Liver (tissue), 9 donors: ENCODE results near the gene TIMP3. TPM values are rescaled to one million over a fixed set of nuclear protein-coding genes. Genes with fewer than 3 reads are reported as not detected.

Experiments
- DNase-seq: peaks from one replicate; pipeline ENCODE4 v3.0.0-alpha.2; 2017; ENCODE audit warnings: low spot score
- H3K27ac ChIP-seq, 2 donors: one replicate each; pipeline ENCODE4 v1.7.0; 2013; ENCODE audit warnings: inconsistent platforms in 2 of 2, low read length in 2 of 2, control low read depth in 1 of 2, low read depth in 1 of 2, mild to moderate bottlenecking in 1 of 2
- H3K27me3 ChIP-seq, 4 donors: one replicate each; pipeline versions ENCODE4 v1.6.1 to v1.7.0; 2013; ENCODE audit warnings: low read length in 3 of 4, inconsistent platforms in 1 of 4, mild to moderate bottlenecking in 1 of 4, moderate library complexity in 1 of 4; ENCODE audit not compliant: control insufficient read depth in 4 of 4, insufficient read depth in 4 of 4
- H3K36me3 ChIP-seq, 4 donors: one replicate each; pipeline versions ENCODE4 v1.6.1 to v1.7.0; 2013; ENCODE audit warnings: low read length in 3 of 4, mild to moderate bottlenecking in 3 of 4, low read depth in 1 of 4, moderate library complexity in 1 of 4; ENCODE audit not compliant: control insufficient read depth in 4 of 4, insufficient read depth in 3 of 4
- H3K4me1 ChIP-seq, 4 donors: one replicate each; pipeline versions ENCODE4 v1.6.1 to v1.7.0; 2013; ENCODE audit warnings: low read length in 3 of 4, mild to moderate bottlenecking in 3 of 4, moderate library complexity in 1 of 4; ENCODE audit not compliant: control insufficient read depth in 4 of 4, insufficient read depth in 4 of 4
- H3K4me3 ChIP-seq, 3 donors: one replicate each; pipeline versions ENCODE4 v1.6.1 to v1.7.0; 2013; ENCODE audit warnings: low read length in 3 of 3, control low read depth in 1 of 3, low read depth in 1 of 3, mild to moderate bottlenecking in 1 of 3
- H3K9ac ChIP-seq, 2 donors: one replicate each; pipeline ENCODE4 v1.7.0; 2013; ENCODE audit warnings: low read length in 2 of 2, mild to moderate bottlenecking in 2 of 2, moderate library complexity in 2 of 2, control low read depth in 1 of 2, low read depth in 1 of 2
- H3K9me3 ChIP-seq, 4 donors: one replicate each; pipeline versions ENCODE4 v1.6.1 to v1.7.0; 2013; ENCODE audit warnings: low read length in 3 of 4; ENCODE audit not compliant: control insufficient read depth in 4 of 4
- ATF3 ChIP-seq: IDR thresholded peaks from 2 replicates; pipeline ENCODE4 v1.6.1; 2016; ENCODE audit warnings: antibody characterized with exemption
- CTCF ChIP-seq: fragments of 150-350 bp; IDR thresholded peaks from 2 replicates; pipeline ENCODE4 v1.5.1; 2017; ENCODE audit warnings: improper control_type of control experiment, low read depth, low read length; ENCODE audit not compliant: missing input control
- EGR1 ChIP-seq, 2 donors: IDR thresholded peaks; 2 replicates each; pipeline ENCODE4 v1.6.1; 2016 to 2018; ENCODE audit warnings: antibody characterized with exemption in 2 of 2, low read depth in 2 of 2
- FOXA1 ChIP-seq: IDR thresholded peaks from 2 replicates; pipeline ENCODE4 v1.6.1; 2016; ENCODE audit warnings: antibody characterized with exemption
- FOXA2 ChIP-seq: IDR thresholded peaks from 2 replicates; pipeline ENCODE4 v1.6.1; 2016; ENCODE audit warnings: antibody characterized with exemption
- GABPA ChIP-seq, 2 donors: IDR thresholded peaks in 1 of 2; conservative IDR thresholded peaks in 1 of 2; 2 replicates each; pipeline ENCODE4 v1.6.1; 2016; ENCODE audit warnings: antibody characterized with exemption in 2 of 2, mild to moderate bottlenecking in 1 of 2, moderate library complexity in 1 of 2
- HNF4G ChIP-seq: IDR thresholded peaks from 2 replicates; pipeline ENCODE4 v1.6.1; 2016; ENCODE audit warnings: antibody characterized with exemption
- JUND ChIP-seq, 2 donors: IDR thresholded peaks; 2 replicates each; pipeline ENCODE4 v1.6.1; 2016; ENCODE audit warnings: antibody characterized with exemption in 2 of 2
- MAX ChIP-seq: IDR thresholded peaks from 2 replicates; pipeline ENCODE4 v1.6.1; 2016; ENCODE audit warnings: antibody characterized with exemption
- RAD21 ChIP-seq, 2 donors: IDR thresholded peaks; 2 replicates each; pipeline ENCODE4 v1.6.1; 2016; ENCODE audit warnings: antibody characterized with exemption in 2 of 2, mild to moderate bottlenecking in 2 of 2
- REST ChIP-seq: IDR thresholded peaks from 2 replicates; pipeline ENCODE4 v1.6.1; 2016; ENCODE audit warnings: antibody characterized with exemption, mild to moderate bottlenecking
- RXRA ChIP-seq, 2 donors: IDR thresholded peaks; 2 replicates each; pipeline ENCODE4 v1.6.1; 2017 to 2018; ENCODE audit warnings: antibody characterized with exemption in 2 of 2, mild to moderate bottlenecking in 1 of 2
- SP1 ChIP-seq: IDR thresholded peaks from 2 replicates; pipeline ENCODE4 v1.6.1; 2018; ENCODE audit warnings: antibody characterized with exemption, mild to moderate bottlenecking
- TAF1 ChIP-seq: conservative IDR thresholded peaks from 2 replicates; pipeline ENCODE4 v1.6.1; 2016; ENCODE audit warnings: antibody characterized with exemption, mild to moderate bottlenecking
- YY1 ChIP-seq: IDR thresholded peaks from 2 replicates; pipeline ENCODE4 v1.6.1; 2016; ENCODE audit warnings: antibody characterized with exemption, mild to moderate bottlenecking
- WGBS: extraction: QIAGEN DNeasy Blood & Tissue Kit; methylation state at CpG from one replicate; pipeline ENCODE4 v1.1.7; 2013; 5-methylcytosine and 5-hydroxymethylcytosine counted together
- polyA plus RNA-seq, 2 donors: library from polyadenylated mRNA; stranded (reverse) in 1 of 2; unstranded in 1 of 2; fragments of 200-250 nt in 1 of 2; fragments of >200 nt in 1 of 2; fragmentation: Nextera tagmentation in 1 of 2; extraction: Ambion mirVana in 1 of 2; gene quantifications; one replicate each; pipeline versions ENCODE4 v1.2.1 to v1.2.3, GENCODE V29; 2013 to 2015
- total RNA-seq, 2 donors: library from RNA; depleted of rRNA; stranded (reverse); fragments of >200 nt; gene quantifications; one replicate each; pipeline ENCODE4 v1.2.3, GENCODE V29; 2014
- donor health status: healthy.
- donor health status: healthy.
- donor health status: healthy.
- donor health status: healthy.
- donor health status: healthy.

TIMP3 gene
- total and polyA plus RNA-seq, 4 donors, result 28.0 to 44.0 (median 31.2) TPM

GRCh38 chr22:32864596-32864995, 63.1 kb downstream of the TIMP3 start:
- no peak overlapping the region for H3K9ac ChIP-seq
- no peaks in the 10 kb centered on the region for H3K4me1 ChIP-seq
- no peaks in the 10 kb centered on the region for H3K27me3 ChIP-seq
- no peak overlapping the region for H3K4me3 ChIP-seq
- no peak overlapping the region for H3K27ac ChIP-seq
- peaks cover 0 to 9% (median 3%) of the 10 kb centered on the region in 4 donors for H3K36me3 ChIP-seq
- no peaks in the 10 kb centered on the region for H3K9me3 ChIP-seq
- WGBS, result 85% methylated on average over 7 of the region's 7 CpGs
- DNase-seq, result no peak
- TF ChIP-seq RXRA (IDR thresholded peaks at IDR 0.05), result no peak
- TF ChIP-seq REST, result no peak
- no peak for TF ChIP-seq SP1
- TF ChIP-seq MAX, result no peak
- TF ChIP-seq YY1, result no peak
- no peak for TF ChIP-seq ATF3
- TF ChIP-seq FOXA1, result no peak
- TF ChIP-seq HNF4G, result no peak
- no peak for TF ChIP-seq GABPA (IDR thresholded peaks at IDR 0.05 in 1 of 2, conservative IDR thresholded peaks at IDR 0.05 in 1 of 2)

DNA sequence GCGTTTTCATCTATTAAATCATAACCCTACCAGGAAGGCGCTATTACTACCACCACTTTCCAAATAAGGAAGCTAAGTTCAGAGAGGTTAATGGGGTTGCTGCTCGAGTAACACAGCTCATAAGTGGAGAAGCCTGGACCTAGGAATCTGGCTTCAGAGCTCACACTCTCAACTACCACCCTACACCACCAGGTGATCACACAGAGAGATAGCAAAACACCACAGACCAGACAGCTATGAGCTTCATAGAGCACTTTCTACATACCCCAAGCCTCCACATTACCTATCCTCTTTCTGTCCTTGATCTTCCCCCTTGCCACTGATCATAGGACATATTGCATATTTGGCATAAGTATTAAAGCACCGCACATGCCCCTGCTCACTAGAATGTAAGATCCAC, 65.4 kb downstream of the TIMP3 start:
- H3K4me1 ChIP-seq, result no peaks in the 10 kb centered on the region
- no peaks in the 10 kb centered on the region for H3K27me3 ChIP-seq
- TF ChIP-seq REST, result no peak
- TF ChIP-seq JUND (IDR thresholded peaks at IDR 0.05), result no peak
- TF ChIP-seq TAF1, result no peak
- TF ChIP-seq FOXA2, result no peak
- TF ChIP-seq SP1, result no peak
- TF ChIP-seq RXRA (IDR thresholded peaks at IDR 0.05), result no peak
- no peak for TF ChIP-seq FOXA1
- TF ChIP-seq EGR1 (IDR thresholded peaks at IDR 0.05; ENCODE audit: low read depth in 2 of 2), result no peak
- no peak for TF ChIP-seq YY1
- no peak for TF ChIP-seq GABPA (IDR thresholded peaks at IDR 0.05 in 1 of 2, conservative IDR thresholded peaks at IDR 0.05 in 1 of 2)
- TF ChIP-seq CTCF, result no peak
- no peak for TF ChIP-seq RAD21 (IDR thresholded peaks at IDR 0.05)
- no peak for TF ChIP-seq ATF3
- no peak for DNase-seq
- no peak overlapping the region for H3K27ac ChIP-seq
- no peaks in the 10 kb centered on the region for H3K36me3 ChIP-seq
- WGBS, result 88% methylated on average over 4 of the region's 4 CpGs
- H3K4me3 ChIP-seq, result no peak overlapping the region
- no peak overlapping the region for H3K9ac ChIP-seq
- no peaks in the 10 kb centered on the region for H3K9me3 ChIP-seq
